AG04449 (cell line): ENCODE data around the gene PTPN6.

Experiments
- CTCF ChIA-PET: fragments of 350-600 bp; formaldehyde crosslinking; extraction: SDS; loops from one replicate; lab custom pipeline; 2021; ENCODE audit warnings: antibody characterized with exemption; lab: Yijun Ruan, JAX
- POLR2A ChIA-PET: fragments of 400-600, 350-600 bp; formaldehyde crosslinking; extraction: SDS; loops from one replicate; lab custom pipeline; 2020; ENCODE audit warnings: antibody characterized with exemption, inconsistent platforms; lab: Yijun Ruan, JAX
- DNase-seq: peaks from one replicate; pipeline ENCODE4 v3.0.0-alpha.2; 2010; ENCODE audit warnings: low read depth, low spot score
- H3K4me3 ChIP-seq: 2 replicates; pipeline ENCODE4 v1.5.1; 2011; ENCODE audit warnings: low read depth, mild to moderate bottlenecking, control low read depth, low read length
- TF ChIP-seq, protein P1 (sequence below): IDR thresholded peaks from one replicate; pipeline ENCODE4 v1.5.1; 2011; ENCODE audit warnings: mild to moderate bottlenecking, moderate library complexity, low read length, control low read depth, inconsistent platforms; ENCODE audit not compliant: insufficient read depth; ENCODE audit errors: missing control alignments

Gene PTPN6

DNA sequence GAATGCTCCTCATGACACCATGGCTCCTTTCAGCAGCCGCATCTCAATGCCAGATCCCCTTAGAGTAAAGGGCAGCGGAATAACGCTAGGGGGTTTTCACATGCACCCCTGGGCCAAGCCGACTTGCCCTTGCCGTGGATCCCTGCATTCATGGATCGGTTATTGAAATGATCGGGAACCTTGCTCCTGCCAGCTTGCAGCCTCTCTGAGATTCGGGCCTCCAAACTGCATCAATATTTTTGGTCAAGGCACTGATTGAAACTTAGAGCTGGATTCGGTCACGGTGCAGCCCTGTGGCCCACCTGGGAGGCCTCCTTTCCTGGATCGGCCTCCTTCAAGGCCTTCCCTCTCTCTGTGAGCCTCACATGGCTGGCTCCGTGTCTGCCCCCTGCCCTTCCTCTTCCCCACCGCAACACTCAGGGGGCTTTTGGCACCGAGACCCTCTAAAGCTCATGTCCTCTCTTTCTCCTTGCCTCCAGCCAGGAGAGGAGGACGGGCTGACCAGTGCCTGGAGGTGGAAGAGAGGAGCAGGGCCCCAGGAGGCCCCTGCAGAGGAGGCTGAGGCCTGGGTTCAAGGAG lies 1.8 kb downstream of the PTPN6 start:
- DNase-seq = no peak
- TF ChIP-seq, protein P1, sequence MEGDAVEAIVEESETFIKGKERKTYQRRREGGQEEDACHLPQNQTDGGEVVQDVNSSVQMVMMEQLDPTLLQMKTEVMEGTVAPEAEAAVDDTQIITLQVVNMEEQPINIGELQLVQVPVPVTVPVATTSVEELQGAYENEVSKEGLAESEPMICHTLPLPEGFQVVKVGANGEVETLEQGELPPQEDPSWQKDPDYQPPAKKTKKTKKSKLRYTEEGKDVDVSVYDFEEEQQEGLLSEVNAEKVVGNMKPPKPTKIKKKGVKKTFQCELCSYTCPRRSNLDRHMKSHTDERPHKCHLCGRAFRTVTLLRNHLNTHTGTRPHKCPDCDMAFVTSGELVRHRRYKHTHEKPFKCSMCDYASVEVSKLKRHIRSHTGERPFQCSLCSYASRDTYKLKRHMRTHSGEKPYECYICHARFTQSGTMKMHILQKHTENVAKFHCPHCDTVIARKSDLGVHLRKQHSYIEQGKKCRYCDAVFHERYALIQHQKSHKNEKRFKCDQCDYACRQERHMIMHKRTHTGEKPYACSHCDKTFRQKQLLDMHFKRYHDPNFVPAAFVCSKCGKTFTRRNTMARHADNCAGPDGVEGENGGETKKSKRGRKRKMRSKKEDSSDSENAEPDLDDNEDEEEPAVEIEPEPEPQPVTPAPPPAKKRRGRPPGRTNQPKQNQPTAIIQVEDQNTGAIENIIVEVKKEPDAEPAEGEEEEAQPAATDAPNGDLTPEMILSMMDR = no peak
- H3K4me3 ChIP-seq = no peak overlapping the region
- CTCF ChIA-PET = interaction anchor here (0.6 to 11.4 kb wide), 6 partner anchors 7 to 160 kb away, joined by 3 to 226 read pairs (median 4); partner anchors contain the start of genes C12orf57, C1R and RNU7-1
- POLR2A ChIA-PET = no interaction called here

DNA sequence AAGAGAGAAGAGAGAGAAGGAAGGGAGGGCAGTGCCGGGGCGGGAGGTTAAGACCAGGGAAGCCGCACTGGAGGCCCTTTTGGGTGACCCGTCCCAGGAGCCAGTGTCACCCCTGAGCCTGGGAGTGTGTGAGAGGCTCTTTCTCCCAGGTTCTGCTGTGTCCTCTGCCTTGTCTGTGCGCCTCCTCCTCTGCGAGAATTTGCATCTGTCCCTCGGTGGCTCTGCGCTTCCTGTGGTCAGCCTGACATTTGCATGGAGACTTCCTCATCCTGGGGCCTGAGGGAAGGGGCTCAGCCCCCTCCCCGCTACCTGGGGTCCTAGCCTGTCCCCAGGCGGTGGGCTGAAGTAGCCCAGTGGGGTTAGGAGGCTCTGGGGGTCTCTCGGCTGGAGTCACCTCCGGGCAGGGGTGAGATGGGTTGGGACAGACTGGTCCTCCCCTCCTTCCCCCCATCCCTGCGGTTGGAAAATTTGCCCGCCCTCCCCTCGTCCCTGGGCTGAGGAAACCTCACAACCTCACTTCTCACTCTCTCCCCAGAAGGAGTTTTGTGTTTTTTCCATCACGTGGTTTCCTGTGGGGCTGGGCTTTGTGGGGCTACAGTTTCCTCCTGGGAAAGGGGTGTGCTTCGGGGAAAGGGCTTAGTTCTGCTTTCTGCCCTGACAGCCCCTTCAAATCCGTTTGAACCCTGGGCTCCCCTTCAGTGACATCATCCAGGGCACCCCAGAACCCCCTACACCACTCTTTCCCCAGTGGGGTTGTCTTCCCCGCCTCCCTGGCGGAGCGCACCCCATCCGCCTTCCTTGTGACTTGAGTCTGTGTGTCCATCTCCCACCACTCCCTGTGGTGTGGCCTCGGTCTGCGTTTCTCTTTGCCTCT lies 2.5 kb downstream of the PTPN6 start:
- CTCF ChIA-PET = interaction anchor here (0.8 to 13.5 kb wide), 7 partner anchors 6 to 155 kb away, joined by 3 to 226 read pairs (median 6); partner anchors contain the start of genes C12orf57, C1R, C1RL and PTPN6
- no peak overlapping the region for H3K4me3 ChIP-seq
- TF ChIP-seq, protein P1 = no peak
- POLR2A ChIA-PET = no interaction called here
- DNase-seq = no peak

DNA sequence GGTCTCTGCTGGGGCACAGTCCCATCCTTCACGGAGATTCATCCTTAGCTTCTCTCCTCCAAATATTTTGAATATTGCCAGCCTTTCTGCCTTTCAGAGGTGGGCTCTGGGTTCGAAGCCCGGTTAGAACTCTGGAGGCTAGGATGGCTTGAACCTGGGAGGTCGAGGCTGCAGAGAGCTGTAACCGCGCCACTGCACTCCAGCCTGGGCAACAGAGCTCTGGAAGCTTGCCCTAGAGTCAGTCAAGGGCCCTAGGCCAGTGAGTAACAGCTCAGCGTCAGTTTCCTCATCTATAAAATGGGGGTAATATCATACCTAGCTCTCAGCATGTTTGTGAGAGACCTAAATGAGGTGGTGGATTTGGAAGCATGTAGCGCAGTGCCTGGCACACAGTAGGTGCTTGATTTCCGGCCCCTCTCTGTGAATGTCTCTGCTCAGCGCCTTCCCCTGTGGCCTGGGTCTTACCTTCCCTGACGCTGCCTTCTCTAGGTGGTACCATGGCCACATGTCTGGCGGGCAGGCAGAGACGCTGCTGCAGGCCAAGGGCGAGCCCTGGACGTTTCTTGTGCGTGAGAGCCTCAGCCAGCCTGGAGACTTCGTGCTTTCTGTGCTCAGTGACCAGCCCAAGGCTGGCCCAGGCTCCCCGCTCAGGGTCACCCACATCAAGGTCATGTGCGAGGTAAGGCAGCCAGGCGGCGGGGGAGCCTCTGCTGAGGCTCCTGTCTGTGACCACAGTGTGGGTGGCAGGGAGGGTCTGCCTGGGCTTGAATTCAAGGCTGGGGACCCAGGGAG lies 3.4 kb downstream of the PTPN6 start:
- CTCF ChIA-PET = interaction anchor here (0.8 to 13.5 kb wide), 5 partner anchors 7 to 155 kb away, joined by 3 to 226 read pairs (median 5); partner anchors contain the start of genes C12orf57, C1RL, PTPN6 and RNU7-1
- no peak for DNase-seq
- TF ChIP-seq, protein P1 = no peak
- POLR2A ChIA-PET = no interaction called here
- no peak overlapping the region for H3K4me3 ChIP-seq

DNA sequence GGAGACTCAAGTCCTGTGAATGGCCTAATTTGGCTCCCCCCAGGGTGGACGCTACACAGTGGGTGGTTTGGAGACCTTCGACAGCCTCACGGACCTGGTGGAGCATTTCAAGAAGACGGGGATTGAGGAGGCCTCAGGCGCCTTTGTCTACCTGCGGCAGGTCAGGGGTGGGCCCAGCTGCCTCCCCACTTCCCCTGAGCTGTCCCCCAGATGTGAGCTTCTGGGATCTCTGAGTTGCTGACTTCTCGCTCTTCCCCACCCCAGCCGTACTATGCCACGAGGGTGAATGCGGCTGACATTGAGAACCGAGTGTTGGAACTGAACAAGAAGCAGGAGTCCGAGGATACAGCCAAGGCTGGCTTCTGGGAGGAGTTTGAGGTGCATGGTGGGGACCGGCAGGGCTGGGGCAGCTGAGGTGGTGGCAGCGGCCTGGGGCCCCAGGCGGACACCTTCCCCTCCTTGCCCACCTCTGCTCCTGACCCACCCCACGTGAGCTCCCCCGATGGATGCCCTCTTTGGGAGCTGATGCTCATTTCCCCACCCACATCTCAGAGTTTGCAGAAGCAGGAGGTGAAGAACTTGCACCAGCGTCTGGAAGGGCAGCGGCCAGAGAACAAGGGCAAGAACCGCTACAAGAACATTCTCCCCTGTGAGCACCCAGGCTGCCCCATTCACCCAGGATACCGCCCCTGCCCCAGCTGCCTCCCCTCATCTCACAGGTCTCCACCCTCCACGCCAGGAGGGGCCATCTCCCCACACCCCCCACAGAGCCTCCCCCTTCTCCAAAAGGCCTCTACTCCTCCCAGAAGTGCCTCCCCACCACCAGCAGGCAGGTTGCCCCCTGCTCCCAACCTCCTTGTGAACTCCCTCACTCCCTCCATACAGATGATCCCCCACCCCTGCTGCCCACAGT lies 4.2 kb downstream of the PTPN6 start:
- H3K4me3 ChIP-seq = no peak overlapping the region
- no peak for DNase-seq
- TF ChIP-seq, protein P1 = no peak
- CTCF ChIA-PET = interaction anchor here (0.7 to 13.5 kb wide), 6 partner anchors 8 to 31 kb away, joined by 3 to 226 read pairs (median 6); partner anchors contain the start of genes C12orf57, PTPN6 and RNU7-1
- POLR2A ChIA-PET = interaction anchor here (0.9 kb wide), 1 partner anchor 11 kb away, joined by 7 read pairs; the partner anchor contains the start of genes C12orf57 and RNU7-1

DNA sequence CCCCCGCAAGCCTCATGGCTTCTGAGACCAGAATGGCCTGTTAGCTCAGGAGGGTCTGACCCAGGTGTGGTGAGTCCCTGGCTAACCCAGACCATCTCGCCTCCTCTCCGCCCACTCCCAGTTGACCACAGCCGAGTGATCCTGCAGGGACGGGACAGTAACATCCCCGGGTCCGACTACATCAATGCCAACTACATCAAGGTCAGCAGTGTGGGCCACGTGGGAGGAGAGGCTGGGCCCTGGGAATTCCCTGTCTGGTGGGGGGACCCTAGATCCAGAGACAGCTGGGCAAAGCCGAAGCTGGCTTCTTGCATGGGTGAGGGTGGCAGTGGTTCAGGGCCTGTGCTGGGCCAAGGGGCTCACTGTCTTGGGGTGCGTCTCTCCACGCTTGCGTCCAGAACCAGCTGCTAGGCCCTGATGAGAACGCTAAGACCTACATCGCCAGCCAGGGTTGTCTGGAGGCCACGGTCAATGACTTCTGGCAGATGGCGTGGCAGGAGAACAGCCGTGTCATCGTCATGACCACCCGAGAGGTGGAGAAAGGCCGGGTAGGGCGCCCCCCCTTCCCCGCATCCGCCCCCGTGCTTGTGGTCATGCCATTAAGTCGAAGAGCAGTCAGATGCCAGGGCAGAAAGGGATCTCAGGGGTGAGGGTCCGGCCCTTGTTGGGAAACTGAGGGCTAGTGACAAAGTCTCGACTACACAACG lies 5.0 kb downstream of the PTPN6 start:
- POLR2A ChIA-PET = interaction anchor here (0.9 kb wide), 1 partner anchor 12 kb away, joined by 7 read pairs; the partner anchor contains the start of genes C12orf57 and RNU7-1
- H3K4me3 ChIP-seq = no peak overlapping the region
- DNase-seq = no peak
- CTCF ChIA-PET = interaction anchor here (0.7 to 13.5 kb wide), 7 partner anchors 8 to 156 kb away, joined by 3 to 226 read pairs (median 6); partner anchors contain the start of genes C12orf57, PTPN6 and RNU7-1
- TF ChIP-seq, protein P1 = no peak
